Activated CD4-positive, alpha-beta memory T cell treated with anti-CD3 and anti-CD28 coated beads for 36 hours (primary cell): ENCODE results near the gene IL20. TPM values are rescaled to one million over a fixed set of nuclear protein-coding genes. Genes with fewer than 3 reads are reported as not detected.

Source experiments
- CTCF ChIA-PET: fragments of 350-600 bp; sonication (Branson Sonifier 250); formaldehyde crosslinking; loops from one replicate; lab custom pipeline; 2021; ENCODE audit warnings: antibody characterized with exemption, inconsistent platforms; lab: Charles Lee
- POLR2A ChIA-PET: fragments of 350-600 bp; sonication (Branson Sonifier 250); formaldehyde crosslinking; loops from one replicate; lab custom pipeline; 2021; ENCODE audit warnings: antibody characterized with exemption; lab: Charles Lee
- DNase-seq: peaks from one replicate; pipeline ENCODE4 v3.0.0-alpha.2; 2020
- H3K27ac Mint-ChIP-seq: one replicate; pipeline ENCODE4 v1.8.0; 2021; ENCODE audit warnings: mixed read lengths
- H3K27me3 Mint-ChIP-seq: one replicate; pipeline ENCODE4 v1.8.0; 2021; ENCODE audit warnings: mixed read lengths
- H3K36me3 Mint-ChIP-seq: one replicate; pipeline ENCODE4 v1.8.0; 2021; ENCODE audit warnings: mixed read lengths
- H3K4me1 Mint-ChIP-seq: one replicate; pipeline ENCODE4 v1.8.0; 2021; ENCODE audit warnings: low read depth, mixed read lengths
- H3K4me3 Mint-ChIP-seq: one replicate; pipeline ENCODE4 v1.8.0; 2021; ENCODE audit warnings: mild to moderate bottlenecking, mixed read lengths
- H3K9me3 Mint-ChIP-seq: one replicate; pipeline ENCODE4 v1.8.0; 2021; ENCODE audit warnings: mixed read lengths
- intact Hi-C: fragments of 100-400 bp; cut with micrococcal nuclease; formaldehyde crosslinking; loops from one replicate; pipeline ENCODE4 v1.15.1; 2023
- total RNA-seq, 2 experiments: library from RNA; stranded (reverse); gene quantifications; one replicate each; pipeline ENCODE4 v1.2.3, GENCODE V29; 2021

Gene IL20
- total RNA-seq, 2 experiments from 2014 or later, result not detected

GRCh38 chr1:206902702-206903101 lies 37.3 kb downstream of the IL20 start:
- Mint-ChIP-seq H3K27me3 (peaks cover 2% of the 10 kb centered on the region), H3K4me1 (peaks cover 72% of the 10 kb centered on the region), H3K36me3 (peaks cover 43% of the 10 kb centered on the region), H3K27ac (peak overlapping the region; percentile 49), H3K9me3 (no peaks in the 10 kb centered on the region), H3K4me3 (no peak overlapping the region)
- DNase-seq, result no peak
- POLR2A ChIA-PET, result no interaction called here
- CTCF ChIA-PET, result interaction anchor here (1.1 kb wide), 1 partner anchor 9 kb away, joined by 3 read pairs; no protein-coding TSS in a partner anchor
- intact Hi-C loops, result no loop called here

GRCh38 chr1:206903687-206904086 lies 38.3 kb downstream of the IL20 start:
- CTCF ChIA-PET, result interaction anchor here (1.0 to 6.9 kb wide), 2 partner anchors 40 to 177 kb away, joined by 3 to 65 read pairs; partner anchors contain the start of gene IL20
- H3K27ac Mint-ChIP-seq, result no peak overlapping the region
- H3K4me3 Mint-ChIP-seq, result no peak overlapping the region
- H3K9me3 Mint-ChIP-seq, result no peaks in the 10 kb centered on the region
- H3K36me3 Mint-ChIP-seq, result peaks cover 46% of the 10 kb centered on the region
- peaks cover 2% of the 10 kb centered on the region for H3K27me3 Mint-ChIP-seq
- no peak for DNase-seq
- POLR2A ChIA-PET, result no interaction called here
- peaks cover 71% of the 10 kb centered on the region for H3K4me1 Mint-ChIP-seq
- intact Hi-C loops, result no loop called here

GRCh38 chr1:206904423-206905142 lies 39.2 kb downstream of the IL20 start:
- H3K4me1 Mint-ChIP-seq, result peaks cover 69% of the 10 kb centered on the region
- peaks cover 48% of the 10 kb centered on the region for H3K36me3 Mint-ChIP-seq
- H3K27ac Mint-ChIP-seq, result peak overlapping the region; percentile 83
- DNase-seq, result no peak
- no peak overlapping the region for H3K4me3 Mint-ChIP-seq
- POLR2A ChIA-PET, result interaction anchor here (1.0 to 2.0 kb wide), 4 partner anchors 8 to 165 kb away, joined by 3 to 15 read pairs (median 4); partner anchors contain the start of gene IL24
- H3K27me3 Mint-ChIP-seq, result no peaks in the 10 kb centered on the region
- H3K9me3 Mint-ChIP-seq, result no peaks in the 10 kb centered on the region
- CTCF ChIA-PET, result interaction anchor here (0.7 to 6.9 kb wide), 12 partner anchors 8 to 241 kb away, joined by 3 to 65 read pairs (median 8); partner anchors contain the start of gene IL20
- intact Hi-C loops, result loop anchor here (1.0 kb wide), 3 partner anchors 7 to 18 kb away; partner anchors contain the start of gene IL24

GRCh38 chr1:206905295-206906164 lies 40.1 kb downstream of the IL20 start:
- CTCF ChIA-PET, result interaction anchor here (0.7 to 6.9 kb wide), 27 partner anchors 8 to 594 kb away, joined by 3 to 65 read pairs (median 4); partner anchors contain the start of genes IL20 and IL24
- Mint-ChIP-seq H3K9me3 (no peaks in the 10 kb centered on the region), H3K27ac (peak overlapping the region; percentile 83), H3K36me3 (peaks cover 48% of the 10 kb centered on the region), H3K4me1 (peaks cover 69% of the 10 kb centered on the region), H3K4me3 (peak overlapping the region; percentile 33), H3K27me3 (no peaks in the 10 kb centered on the region)
- intact Hi-C loops, result loop anchor here (1.0 kb wide), 3 partner anchors 8 to 17 kb away; partner anchors contain the start of gene IL24
- POLR2A ChIA-PET, result interaction anchor here (0.9 to 2.1 kb wide), 7 partner anchors 9 to 166 kb away, joined by 3 to 15 read pairs (median 4); partner anchors contain the start of genes FCMR and IL24
- DNase-seq, result peak; percentile 74

- POLR2A ChIA-PET, result interaction anchor here (1.2 to 2.1 kb wide), 5 partner anchors 9 to 166 kb away, joined by 3 to 8 read pairs (median 3); partner anchors contain the start of genes FCMR and IL24
- Mint-ChIP-seq H3K4me3 (no peak overlapping the region), H3K36me3 (peaks cover 47% of the 10 kb centered on the region), H3K27ac (no peak overlapping the region), H3K4me1 (peaks cover 75% of the 10 kb centered on the region), H3K9me3 (no peaks in the 10 kb centered on the region), H3K27me3 (no peaks in the 10 kb centered on the region)
- CTCF ChIA-PET, result interaction anchor here (0.9 to 6.9 kb wide), 13 partner anchors 9 to 272 kb away, joined by 3 to 65 read pairs (median 14); partner anchors contain the start of genes DYRK3, FCMR, IL20 and IL24
- intact Hi-C loops, result no loop called here
- no peak for DNase-seq
Observed at GRCh38 chr1:206907304-206907991, 42.0 kb downstream of the IL20 start.

- Mint-ChIP-seq H3K4me1 (peaks cover 81% of the 10 kb centered on the region), H3K27me3 (no peaks in the 10 kb centered on the region), H3K27ac (no peak overlapping the region), H3K36me3 (peaks cover 41% of the 10 kb centered on the region), H3K9me3 (no peaks in the 10 kb centered on the region), H3K4me3 (peak overlapping the region; percentile 5)
- CTCF ChIA-PET, result interaction anchor here (0.9 to 6.9 kb wide), 13 partner anchors 11 to 273 kb away, joined by 3 to 65 read pairs (median 6); partner anchors contain the start of genes DYRK3, FCMR, IL20 and IL24
- peak; percentile 0 for DNase-seq
- intact Hi-C loops, result no loop called here
- POLR2A ChIA-PET, result interaction anchor here (1.0 to 1.5 kb wide), 5 partner anchors 9 to 167 kb away, joined by 3 to 4 read pairs (median 3); partner anchors contain the start of gene IL24
Observed at GRCh38 chr1:206908038-206908437, 42.6 kb downstream of the IL20 start.

- H3K9me3 Mint-ChIP-seq, result no peaks in the 10 kb centered on the region
- intact Hi-C loops, result no loop called here
- peaks cover 86% of the 10 kb centered on the region for H3K4me1 Mint-ChIP-seq
- CTCF ChIA-PET, result interaction anchor here (0.6 to 6.9 kb wide), 29 partner anchors 12 to 302 kb away, joined by 3 to 65 read pairs (median 5); partner anchors contain the start of genes DYRK3, FCMR, IL20 and IL24
- no peak overlapping the region for H3K27ac Mint-ChIP-seq
- no peaks in the 10 kb centered on the region for H3K27me3 Mint-ChIP-seq
- H3K36me3 Mint-ChIP-seq, result peaks cover 30% of the 10 kb centered on the region
- DNase-seq, result peak; percentile 59
- peak overlapping the region; percentile 63 for H3K4me3 Mint-ChIP-seq
- POLR2A ChIA-PET, result interaction anchor here (0.6 to 1.5 kb wide), 10 partner anchors 12 to 169 kb away, joined by 3 to 5 read pairs (median 3); partner anchors contain the start of gene FCMR
Observed at GRCh38 chr1:206909161-206909882, 43.9 kb downstream of the IL20 start.

GRCh38 chr1:206909883-206910318 lies 44.5 kb downstream of the IL20 start:
- DNase-seq, result no peak
- ChIA-PET CTCF (interaction anchor here (0.7 to 6.9 kb wide), 22 partner anchors 11 to 279 kb away, joined by 3 to 65 read pairs (median 5); partner anchors contain the start of genes DYRK3, FCMR, IL20 and IL24), POLR2A (interaction anchor here (1.1 to 1.4 kb wide), 2 partner anchors 12 to 13 kb away, joined by 3 to 5 read pairs; partner anchors contain the start of gene FCMR)
- no peaks in the 10 kb centered on the region for H3K9me3 Mint-ChIP-seq
- intact Hi-C loops, result loop anchor here (1.0 kb wide), 2 partner anchors 10 to 13 kb away; partner anchors contain the start of gene IL24
- peaks cover 26% of the 10 kb centered on the region for H3K36me3 Mint-ChIP-seq
- peaks cover 86% of the 10 kb centered on the region for H3K4me1 Mint-ChIP-seq
- H3K4me3 Mint-ChIP-seq, result peak overlapping the region; percentile 35
- no peak overlapping the region for H3K27ac Mint-ChIP-seq
- H3K27me3 Mint-ChIP-seq, result no peaks in the 10 kb centered on the region

GRCh38 chr1:206911064-206911663 lies 45.7 kb downstream of the IL20 start:
- CTCF ChIA-PET, result interaction anchor here (0.8 to 12.9 kb wide), 41 partner anchors 9 to 588 kb away, joined by 3 to 201 read pairs (median 17); partner anchors contain the start of genes DYRK3, FCMR, IL10 and IL19
- Mint-ChIP-seq H3K27me3 (no peaks in the 10 kb centered on the region), H3K4me1 (peaks cover 86% of the 10 kb centered on the region), H3K27ac (no peak overlapping the region), H3K4me3 (no peak overlapping the region), H3K36me3 (peaks cover 23% of the 10 kb centered on the region), H3K9me3 (no peaks in the 10 kb centered on the region)
- intact Hi-C loops, result no loop called here
- DNase-seq, result peak; percentile 46
- POLR2A ChIA-PET, result no interaction called here
